WTC11 (cell line): ENCODE results near the gene TVP23A. TPM values are rescaled to one million over a fixed set of nuclear protein-coding genes. Genes with fewer than 3 reads are reported as not detected.

Experiments
- ATAC-seq: fragments of 200-7000 bp; cut with Tn5 transposase; 2 replicates; pipeline ENCODE4 v1.10.0; 2021; ENCODE audit warnings: mild to moderate bottlenecking, moderate library complexity
- CTCF ChIA-PET: fragments of 300-600 bp; sonication (Branson Sonifier 250); formaldehyde crosslinking; loops from one replicate; lab custom pipeline; 2021; ENCODE audit warnings: antibody characterized with exemption; lab: Charles Lee
- POLR2A ChIA-PET: fragments of 350-600 bp; sonication (Branson Sonifier 250); formaldehyde crosslinking; loops from one replicate; lab custom pipeline; 2021; ENCODE audit warnings: antibody characterized with exemption; lab: Charles Lee
- DNase-seq: peaks from one replicate; pipeline ENCODE4 v3.0.0; 2021; ENCODE audit warnings: low spot score
- H3K27ac Mint-ChIP-seq: 2 replicates; pipeline ENCODE4 v1.8.0; 2021; ENCODE audit warnings: mixed read lengths
- H3K27me3 Mint-ChIP-seq: 2 replicates; pipeline ENCODE4 v1.8.0; 2021; ENCODE audit warnings: low read depth, mild to moderate bottlenecking, moderate library complexity, mixed read lengths
- H3K36me3 Mint-ChIP-seq: 2 replicates; pipeline ENCODE4 v1.8.0; 2021; ENCODE audit warnings: mixed read lengths
- H3K4me1 Mint-ChIP-seq: 2 replicates; pipeline ENCODE4 v1.8.0; 2022; ENCODE audit warnings: mixed read lengths
- H3K4me3 Mint-ChIP-seq: 2 replicates; pipeline ENCODE4 v1.8.0; 2021; ENCODE audit warnings: mild to moderate bottlenecking, moderate library complexity, mixed read lengths
- H3K9me3 Mint-ChIP-seq: 2 replicates; pipeline ENCODE4 v1.8.0; 2021; ENCODE audit warnings: mixed read lengths
- CREM ChIP-seq: sonication (generic); formaldehyde crosslinking; IDR thresholded peaks from 2 replicates; pipeline ENCODE4 v1.8.1; 2022; ENCODE audit warnings: mild to moderate bottlenecking, missing genetic modification reagents, moderate library complexity
- ELF4 ChIP-seq: sonication (generic); formaldehyde crosslinking; IDR thresholded peaks from 2 replicates; pipeline ENCODE4 v1.8.1; 2022; ENCODE audit warnings: low read depth, mild to moderate bottlenecking, moderate library complexity, missing genetic modification reagents
- ESRRA ChIP-seq: sonication (generic); formaldehyde crosslinking; IDR thresholded peaks from 2 replicates; pipeline ENCODE4 v1.8.1; 2022; ENCODE audit warnings: mild to moderate bottlenecking, missing genetic modification reagents, borderline replicate concordance
- KAT7 ChIP-seq: sonication (generic); formaldehyde crosslinking; IDR thresholded peaks from 2 replicates; pipeline ENCODE4 v1.8.1; 2023; ENCODE audit warnings: missing genetic modification reagents, mild to moderate bottlenecking, borderline replicate concordance
- MYBL2 ChIP-seq: sonication (generic); formaldehyde crosslinking; IDR thresholded peaks from 2 replicates; pipeline ENCODE4 v1.8.1; 2023; ENCODE audit warnings: mild to moderate bottlenecking, moderate library complexity, missing genetic modification reagents
- TEAD4 ChIP-seq: sonication (generic); formaldehyde crosslinking; IDR thresholded peaks from 2 replicates; pipeline ENCODE4 v1.8.0; 2022; ENCODE audit warnings: mild to moderate bottlenecking, missing genetic modification reagents
- TP53 ChIP-seq: sonication (generic); formaldehyde crosslinking; IDR thresholded peaks from 2 replicates; pipeline ENCODE4 v1.8.1; 2023; ENCODE audit warnings: mild to moderate bottlenecking, missing genetic modification reagents
- ZNF138 ChIP-seq: sonication (generic); formaldehyde crosslinking; conservative IDR thresholded peaks from 2 replicates; pipeline ENCODE4 v1.8.1; 2022; ENCODE audit warnings: mild to moderate bottlenecking, moderate library complexity, missing genetic modification reagents
- ZNF219 ChIP-seq: sonication (generic); formaldehyde crosslinking; IDR thresholded peaks from 2 replicates; pipeline ENCODE4 v1.8.0; 2023; ENCODE audit warnings: missing genetic modification reagents, mild to moderate bottlenecking, borderline replicate concordance
- ZNF263 ChIP-seq: sonication (generic); formaldehyde crosslinking; IDR thresholded peaks from 2 replicates; pipeline ENCODE4 v1.8.1; 2022; ENCODE audit warnings: low read depth, mild to moderate bottlenecking, moderate library complexity, missing genetic modification reagents
- total RNA-seq: library from RNA; stranded (reverse); gene quantifications from 3 replicates; pipeline ENCODE4 v1.2.3, GENCODE V29; 2021
- TF ChIP-seq, protein P1 (sequence below): fragments of 250-450 bp; sonication (Bioruptor Pico); IDR thresholded peaks from 2 replicates; pipeline ENCODE4 v1.9.0; 2021; ENCODE audit warnings: mild to moderate bottlenecking, borderline replicate concordance
- TF ChIP-seq, protein P2 (sequence below): sonication (generic); formaldehyde crosslinking; IDR thresholded peaks from 2 replicates; pipeline ENCODE4 v1.8.1; 2023; ENCODE audit warnings: mild to moderate bottlenecking, missing genetic modification reagents, borderline replicate concordance
- TF ChIP-seq, protein P3 (sequence below): fragments of 250-450 bp; sonication (Bioruptor Pico); IDR thresholded peaks from 2 replicates; pipeline ENCODE4 v1.9.0; 2021; ENCODE audit warnings: mild to moderate bottlenecking
- TF ChIP-seq, protein P4 (sequence below): sonication (generic); formaldehyde crosslinking; IDR thresholded peaks from 2 replicates; pipeline ENCODE4 v1.8.0; 2022; ENCODE audit warnings: mild to moderate bottlenecking, missing genetic modification reagents
- TF ChIP-seq, protein P5 (sequence below): sonication (generic); formaldehyde crosslinking; IDR thresholded peaks from 2 replicates; pipeline ENCODE4 v1.8.0; 2022; ENCODE audit warnings: missing genetic modification reagents

Gene TVP23A
- total RNA-seq, 1 experiment from 2014 or later: 1.2 TPM

DNA sequence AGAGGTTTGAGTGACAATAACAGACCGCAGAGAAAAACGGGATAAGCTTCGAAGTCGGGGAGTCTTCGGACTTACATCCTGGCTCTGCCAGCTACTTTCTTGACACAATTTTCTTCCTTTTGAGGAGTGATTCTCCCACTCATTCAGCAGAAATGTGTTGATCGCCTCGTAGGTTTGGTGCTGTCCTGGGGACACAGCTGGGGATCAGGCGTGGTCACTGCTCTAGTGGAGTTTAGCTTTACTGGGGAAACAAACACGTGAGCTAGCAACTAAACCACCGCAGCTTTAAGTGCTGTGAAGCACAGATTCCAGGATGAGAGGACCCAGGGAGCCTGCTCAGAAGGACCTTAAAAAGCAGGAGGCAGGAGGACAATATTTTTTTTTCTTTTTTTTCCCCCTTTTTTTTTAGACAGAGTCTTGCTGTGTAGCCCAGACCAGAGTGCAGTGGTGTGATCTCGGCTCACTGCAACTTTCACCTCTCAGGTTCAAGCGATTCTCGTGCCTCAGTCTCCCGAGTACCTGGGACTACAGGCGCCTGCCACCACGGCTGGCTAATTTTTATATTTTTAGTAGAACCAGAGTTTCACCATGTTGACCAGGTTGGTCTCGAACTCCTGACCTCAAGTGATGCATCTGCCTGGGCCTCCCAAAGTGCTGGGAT, 74.1 kb downstream of the TVP23A start:
- Mint-ChIP-seq H3K27me3 (no peaks in the 10 kb centered on the region), H3K27ac (peak overlapping the region; percentile 70), H3K4me3 (peak overlapping the region; percentile 88), H3K36me3 (peaks cover 4% of the 10 kb centered on the region; the same call in 1 of the 2 replicates), H3K4me1 (peaks cover 11% of the 10 kb centered on the region), H3K9me3 (no peaks in the 10 kb centered on the region)
- POLR2A ChIA-PET: interaction anchor here (0.6 to 1.0 kb wide), 2 partner anchors 73 to 174 kb away, joined by 3 to 5 read pairs; no protein-coding TSS in a partner anchor
- ATAC-seq: no peak
- no peak for DNase-seq
- TF ChIP-seq, protein P1, sequence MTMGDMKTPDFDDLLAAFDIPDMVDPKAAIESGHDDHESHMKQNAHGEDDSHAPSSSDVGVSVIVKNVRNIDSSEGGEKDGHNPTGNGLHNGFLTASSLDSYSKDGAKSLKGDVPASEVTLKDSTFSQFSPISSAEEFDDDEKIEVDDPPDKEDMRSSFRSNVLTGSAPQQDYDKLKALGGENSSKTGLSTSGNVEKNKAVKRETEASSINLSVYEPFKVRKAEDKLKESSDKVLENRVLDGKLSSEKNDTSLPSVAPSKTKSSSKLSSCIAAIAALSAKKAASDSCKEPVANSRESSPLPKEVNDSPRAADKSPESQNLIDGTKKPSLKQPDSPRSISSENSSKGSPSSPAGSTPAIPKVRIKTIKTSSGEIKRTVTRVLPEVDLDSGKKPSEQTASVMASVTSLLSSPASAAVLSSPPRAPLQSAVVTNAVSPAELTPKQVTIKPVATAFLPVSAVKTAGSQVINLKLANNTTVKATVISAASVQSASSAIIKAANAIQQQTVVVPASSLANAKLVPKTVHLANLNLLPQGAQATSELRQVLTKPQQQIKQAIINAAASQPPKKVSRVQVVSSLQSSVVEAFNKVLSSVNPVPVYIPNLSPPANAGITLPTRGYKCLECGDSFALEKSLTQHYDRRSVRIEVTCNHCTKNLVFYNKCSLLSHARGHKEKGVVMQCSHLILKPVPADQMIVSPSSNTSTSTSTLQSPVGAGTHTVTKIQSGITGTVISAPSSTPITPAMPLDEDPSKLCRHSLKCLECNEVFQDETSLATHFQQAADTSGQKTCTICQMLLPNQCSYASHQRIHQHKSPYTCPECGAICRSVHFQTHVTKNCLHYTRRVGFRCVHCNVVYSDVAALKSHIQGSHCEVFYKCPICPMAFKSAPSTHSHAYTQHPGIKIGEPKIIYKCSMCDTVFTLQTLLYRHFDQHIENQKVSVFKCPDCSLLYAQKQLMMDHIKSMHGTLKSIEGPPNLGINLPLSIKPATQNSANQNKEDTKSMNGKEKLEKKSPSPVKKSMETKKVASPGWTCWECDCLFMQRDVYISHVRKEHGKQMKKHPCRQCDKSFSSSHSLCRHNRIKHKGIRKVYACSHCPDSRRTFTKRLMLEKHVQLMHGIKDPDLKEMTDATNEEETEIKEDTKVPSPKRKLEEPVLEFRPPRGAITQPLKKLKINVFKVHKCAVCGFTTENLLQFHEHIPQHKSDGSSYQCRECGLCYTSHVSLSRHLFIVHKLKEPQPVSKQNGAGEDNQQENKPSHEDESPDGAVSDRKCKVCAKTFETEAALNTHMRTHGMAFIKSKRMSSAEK: no peak
- TF ChIP-seq TEAD4 (no peak), ELF4 (CRISPR knock-in tag) (no peak), ESRRA (CRISPR knock-in tag) (no peak), ZNF219 (no peak), ZNF138 (CRISPR knock-in tag) (no peak), TP53 (CRISPR knock-in tag) (no peak), KAT7 (CRISPR knock-in tag) (no peak), ZNF263 (CRISPR knock-in tag) (no peak)
- TF ChIP-seq, protein P2, sequence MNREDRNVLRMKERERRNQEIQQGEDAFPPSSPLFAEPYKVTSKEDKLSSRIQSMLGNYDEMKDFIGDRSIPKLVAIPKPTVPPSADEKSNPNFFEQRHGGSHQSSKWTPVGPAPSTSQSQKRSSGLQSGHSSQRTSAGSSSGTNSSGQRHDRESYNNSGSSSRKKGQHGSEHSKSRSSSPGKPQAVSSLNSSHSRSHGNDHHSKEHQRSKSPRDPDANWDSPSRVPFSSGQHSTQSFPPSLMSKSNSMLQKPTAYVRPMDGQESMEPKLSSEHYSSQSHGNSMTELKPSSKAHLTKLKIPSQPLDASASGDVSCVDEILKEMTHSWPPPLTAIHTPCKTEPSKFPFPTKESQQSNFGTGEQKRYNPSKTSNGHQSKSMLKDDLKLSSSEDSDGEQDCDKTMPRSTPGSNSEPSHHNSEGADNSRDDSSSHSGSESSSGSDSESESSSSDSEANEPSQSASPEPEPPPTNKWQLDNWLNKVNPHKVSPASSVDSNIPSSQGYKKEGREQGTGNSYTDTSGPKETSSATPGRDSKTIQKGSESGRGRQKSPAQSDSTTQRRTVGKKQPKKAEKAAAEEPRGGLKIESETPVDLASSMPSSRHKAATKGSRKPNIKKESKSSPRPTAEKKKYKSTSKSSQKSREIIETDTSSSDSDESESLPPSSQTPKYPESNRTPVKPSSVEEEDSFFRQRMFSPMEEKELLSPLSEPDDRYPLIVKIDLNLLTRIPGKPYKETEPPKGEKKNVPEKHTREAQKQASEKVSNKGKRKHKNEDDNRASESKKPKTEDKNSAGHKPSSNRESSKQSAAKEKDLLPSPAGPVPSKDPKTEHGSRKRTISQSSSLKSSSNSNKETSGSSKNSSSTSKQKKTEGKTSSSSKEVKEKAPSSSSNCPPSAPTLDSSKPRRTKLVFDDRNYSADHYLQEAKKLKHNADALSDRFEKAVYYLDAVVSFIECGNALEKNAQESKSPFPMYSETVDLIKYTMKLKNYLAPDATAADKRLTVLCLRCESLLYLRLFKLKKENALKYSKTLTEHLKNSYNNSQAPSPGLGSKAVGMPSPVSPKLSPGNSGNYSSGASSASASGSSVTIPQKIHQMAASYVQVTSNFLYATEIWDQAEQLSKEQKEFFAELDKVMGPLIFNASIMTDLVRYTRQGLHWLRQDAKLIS (CRISPR knock-in tag): no peak
- TF ChIP-seq, protein P3, sequence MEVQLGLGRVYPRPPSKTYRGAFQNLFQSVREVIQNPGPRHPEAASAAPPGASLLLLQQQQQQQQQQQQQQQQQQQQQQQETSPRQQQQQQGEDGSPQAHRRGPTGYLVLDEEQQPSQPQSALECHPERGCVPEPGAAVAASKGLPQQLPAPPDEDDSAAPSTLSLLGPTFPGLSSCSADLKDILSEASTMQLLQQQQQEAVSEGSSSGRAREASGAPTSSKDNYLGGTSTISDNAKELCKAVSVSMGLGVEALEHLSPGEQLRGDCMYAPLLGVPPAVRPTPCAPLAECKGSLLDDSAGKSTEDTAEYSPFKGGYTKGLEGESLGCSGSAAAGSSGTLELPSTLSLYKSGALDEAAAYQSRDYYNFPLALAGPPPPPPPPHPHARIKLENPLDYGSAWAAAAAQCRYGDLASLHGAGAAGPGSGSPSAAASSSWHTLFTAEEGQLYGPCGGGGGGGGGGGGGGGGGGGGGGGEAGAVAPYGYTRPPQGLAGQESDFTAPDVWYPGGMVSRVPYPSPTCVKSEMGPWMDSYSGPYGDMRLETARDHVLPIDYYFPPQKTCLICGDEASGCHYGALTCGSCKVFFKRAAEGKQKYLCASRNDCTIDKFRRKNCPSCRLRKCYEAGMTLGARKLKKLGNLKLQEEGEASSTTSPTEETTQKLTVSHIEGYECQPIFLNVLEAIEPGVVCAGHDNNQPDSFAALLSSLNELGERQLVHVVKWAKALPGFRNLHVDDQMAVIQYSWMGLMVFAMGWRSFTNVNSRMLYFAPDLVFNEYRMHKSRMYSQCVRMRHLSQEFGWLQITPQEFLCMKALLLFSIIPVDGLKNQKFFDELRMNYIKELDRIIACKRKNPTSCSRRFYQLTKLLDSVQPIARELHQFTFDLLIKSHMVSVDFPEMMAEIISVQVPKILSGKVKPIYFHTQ (CRISPR knock-in tag): no peak
- TF ChIP-seq, all 79 proteins: peak for 0
- CTCF ChIA-PET: interaction anchor here (0.6 to 3.1 kb wide), 12 partner anchors 165 to 562 kb away, joined by 3 to 35 read pairs (median 4); partner anchors contain the start of genes DEXI and GRIN2A

DNA sequence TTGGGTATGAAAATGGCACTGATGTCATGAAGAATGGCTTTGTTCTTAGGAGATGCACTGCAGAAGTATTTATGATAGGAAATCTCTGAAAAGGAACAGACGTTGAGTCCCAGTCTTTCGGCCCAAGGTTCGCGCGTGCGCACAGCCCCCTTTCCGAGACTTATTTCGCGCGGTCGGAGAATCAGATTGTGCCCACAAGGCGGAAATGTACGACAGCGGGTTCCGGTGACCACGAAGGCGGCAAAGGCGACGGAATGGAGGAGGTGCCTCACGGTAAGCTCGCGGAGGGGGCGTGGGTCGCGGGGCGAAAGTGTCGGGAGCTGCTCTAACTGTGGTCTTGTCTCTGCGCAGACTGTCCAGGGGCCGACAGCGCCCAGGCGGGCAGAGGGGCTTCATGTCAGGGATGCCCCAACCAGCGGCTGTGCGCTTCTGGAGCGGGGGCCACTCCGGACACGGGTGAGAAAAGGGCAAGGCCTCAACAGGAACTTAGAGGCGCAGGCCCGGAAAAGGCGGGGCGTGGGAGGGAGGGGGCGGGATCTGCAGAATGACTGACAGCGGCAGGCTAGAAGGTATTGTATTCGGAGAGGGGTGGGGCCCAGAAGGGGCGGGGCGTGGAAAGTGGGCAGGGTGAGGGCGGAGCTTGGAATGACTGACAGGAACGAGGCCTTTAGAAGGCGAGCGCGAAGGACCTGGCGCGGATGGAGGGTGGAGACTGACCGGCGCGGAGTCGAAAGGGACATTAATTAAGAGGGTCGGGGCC, 74.8 kb downstream of the TVP23A start, which contains the start of gene NUBP1:
Gene NUBP1, plus strand, starts transcription at position 233 of the 760 bp plus-strand sequence. Its CDS starts 22 bp downstream, at position 255.
- DNase-seq (peak; percentile 99), ATAC-seq (peak; percentile 96)
- ChIA-PET CTCF (interaction anchor here (0.6 to 3.1 kb wide), 12 partner anchors 165 to 561 kb away, joined by 3 to 35 read pairs (median 4); partner anchors contain the start of genes DEXI and GRIN2A), POLR2A (interaction anchor here (0.6 to 1.0 kb wide), 2 partner anchors 74 to 173 kb away, joined by 3 to 5 read pairs; no protein-coding TSS in a partner anchor)
- Mint-ChIP-seq H3K36me3 (peaks cover 4% of the 10 kb centered on the region; the same call in 1 of the 2 replicates), H3K9me3 (no peaks in the 10 kb centered on the region), H3K4me3 (peak within 1 kb of the TSS; percentile 88), H3K27ac (peak within 1 kb of the TSS; percentile 97), H3K27me3 (no peaks in the 10 kb centered on the region), H3K4me1 (peaks cover 11% of the 10 kb centered on the region)
- TF ChIP-seq MYBL2 (CRISPR knock-in tag): peak; percentile 60; the same call in 1 of the 2 replicates
- TF ChIP-seq, protein P4, sequence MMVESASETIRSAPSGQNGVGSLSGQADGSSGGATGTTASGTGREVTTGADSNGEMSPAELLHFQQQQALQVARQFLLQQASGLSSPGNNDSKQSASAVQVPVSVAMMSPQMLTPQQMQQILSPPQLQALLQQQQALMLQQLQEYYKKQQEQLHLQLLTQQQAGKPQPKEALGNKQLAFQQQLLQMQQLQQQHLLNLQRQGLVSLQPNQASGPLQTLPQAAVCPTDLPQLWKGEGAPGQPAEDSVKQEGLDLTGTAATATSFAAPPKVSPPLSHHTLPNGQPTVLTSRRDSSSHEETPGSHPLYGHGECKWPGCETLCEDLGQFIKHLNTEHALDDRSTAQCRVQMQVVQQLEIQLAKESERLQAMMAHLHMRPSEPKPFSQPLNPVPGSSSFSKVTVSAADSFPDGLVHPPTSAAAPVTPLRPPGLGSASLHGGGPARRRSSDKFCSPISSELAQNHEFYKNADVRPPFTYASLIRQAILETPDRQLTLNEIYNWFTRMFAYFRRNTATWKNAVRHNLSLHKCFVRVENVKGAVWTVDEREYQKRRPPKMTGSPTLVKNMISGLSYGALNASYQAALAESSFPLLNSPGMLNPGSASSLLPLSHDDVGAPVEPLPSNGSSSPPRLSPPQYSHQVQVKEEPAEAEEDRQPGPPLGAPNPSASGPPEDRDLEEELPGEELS (CRISPR knock-in tag): peak; percentile 54; the same call in 1 of the 2 replicates
- TF ChIP-seq, protein P5, sequence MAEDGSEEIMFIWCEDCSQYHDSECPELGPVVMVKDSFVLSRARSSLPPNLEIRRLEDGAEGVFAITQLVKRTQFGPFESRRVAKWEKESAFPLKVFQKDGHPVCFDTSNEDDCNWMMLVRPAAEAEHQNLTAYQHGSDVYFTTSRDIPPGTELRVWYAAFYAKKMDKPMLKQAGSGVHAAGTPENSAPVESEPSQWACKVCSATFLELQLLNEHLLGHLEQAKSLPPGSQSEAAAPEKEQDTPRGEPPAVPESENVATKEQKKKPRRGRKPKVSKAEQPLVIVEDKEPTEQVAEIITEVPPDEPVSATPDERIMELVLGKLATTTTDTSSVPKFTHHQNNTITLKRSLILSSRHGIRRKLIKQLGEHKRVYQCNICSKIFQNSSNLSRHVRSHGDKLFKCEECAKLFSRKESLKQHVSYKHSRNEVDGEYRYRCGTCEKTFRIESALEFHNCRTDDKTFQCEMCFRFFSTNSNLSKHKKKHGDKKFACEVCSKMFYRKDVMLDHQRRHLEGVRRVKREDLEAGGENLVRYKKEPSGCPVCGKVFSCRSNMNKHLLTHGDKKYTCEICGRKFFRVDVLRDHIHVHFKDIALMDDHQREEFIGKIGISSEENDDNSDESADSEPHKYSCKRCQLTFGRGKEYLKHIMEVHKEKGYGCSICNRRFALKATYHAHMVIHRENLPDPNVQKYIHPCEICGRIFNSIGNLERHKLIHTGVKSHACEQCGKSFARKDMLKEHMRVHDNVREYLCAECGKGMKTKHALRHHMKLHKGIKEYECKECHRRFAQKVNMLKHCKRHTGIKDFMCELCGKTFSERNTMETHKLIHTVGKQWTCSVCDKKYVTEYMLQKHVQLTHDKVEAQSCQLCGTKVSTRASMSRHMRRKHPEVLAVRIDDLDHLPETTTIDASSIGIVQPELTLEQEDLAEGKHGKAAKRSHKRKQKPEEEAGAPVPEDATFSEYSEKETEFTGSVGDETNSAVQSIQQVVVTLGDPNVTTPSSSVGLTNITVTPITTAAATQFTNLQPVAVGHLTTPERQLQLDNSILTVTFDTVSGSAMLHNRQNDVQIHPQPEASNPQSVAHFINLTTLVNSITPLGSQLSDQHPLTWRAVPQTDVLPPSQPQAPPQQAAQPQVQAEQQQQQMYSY (CRISPR knock-in tag): no peak
- TF ChIP-seq CREM (CRISPR knock-in tag): peak; percentile 49; the same call in 1 of the 2 replicates
